Activated CD8-positive, alpha-beta memory T cell treated with anti-CD3 and anti-CD28 coated beads, Interleukin-2, amount 50 U/mL, for 4 hours (primary cell): ENCODE results near the gene ZBTB9.

ENCODE experiments used
- DNase-seq: peaks from one replicate; pipeline ENCODE4 v3.0.0-alpha.2; 2020

Gene ZBTB9

GRCh38 chr6:33419580-33420490 lies 34.5 kb upstream of the ZBTB9 start, which contains the start of gene SYNGAP1:
Gene SYNGAP1 (plus strand): TSS chr6:33420065. CDS start chr6:33420265, 200 bp downstream.
- peak; percentile 55 for DNase-seq

- DNase-seq: no peak
Observed at GRCh38 chr6:33420491-33421343, 33.7 kb upstream of the ZBTB9 start.

GRCh38 chr6:33421344-33421643 lies 33.1 kb upstream of the ZBTB9 start:
- DNase-seq: no peak

GRCh38 chr6:33423777-33424176 lies 30.6 kb upstream of the ZBTB9 start:
- DNase-seq: no peak

- no peak for DNase-seq
Observed at GRCh38 chr6:33424855-33425667, 29.3 kb upstream of the ZBTB9 start.

GRCh38 chr6:33425668-33426577 lies 28.5 kb upstream of the ZBTB9 start:
- DNase-seq: peak; percentile 83

- no peak for DNase-seq
Observed at GRCh38 chr6:33426590-33427511, 27.5 kb upstream of the ZBTB9 start.

GRCh38 chr6:33427585-33428223 lies 26.7 kb upstream of the ZBTB9 start:
- peak; percentile 70 for DNase-seq

- no peak for DNase-seq
Observed at GRCh38 chr6:33428224-33428965, 26.0 kb upstream of the ZBTB9 start.

- DNase-seq: no peak
Observed at GRCh38 chr6:33428966-33429749, 25.2 kb upstream of the ZBTB9 start.

GRCh38 chr6:33429750-33430052 lies 24.7 kb upstream of the ZBTB9 start:
- no peak for DNase-seq

- DNase-seq: no peak
Observed at GRCh38 chr6:33430334-33430733, 24.0 kb upstream of the ZBTB9 start.

GRCh38 chr6:33430991-33431879 lies 23.1 kb upstream of the ZBTB9 start:
- DNase-seq: peak; percentile 81

- no peak for DNase-seq
Observed at GRCh38 chr6:33431880-33432541, 22.4 kb upstream of the ZBTB9 start.

- DNase-seq: no peak
Observed at GRCh38 chr6:33432546-33432945, 21.8 kb upstream of the ZBTB9 start.

GRCh38 chr6:33433001-33433543 lies 21.3 kb upstream of the ZBTB9 start:
- DNase-seq: no peak
